Frontal cortex (tissue), 4 donors: ENCODE results near the gene NEURL1. TPM values are rescaled to one million over a fixed set of nuclear protein-coding genes. Genes with fewer than 3 reads are reported as not detected.

Experiments
- DNase-seq, 2 donors: peaks; one replicate each; pipeline ENCODE4 v3.0.0; 2012; ENCODE audit warnings: low spot score in 2 of 2
- FAIRE-seq: peaks from 2 replicates; lab custom pipeline; 2012; peaks lifted over from hg19 to GRCh38; lab: Jason Lieb, UNC
- total RNA-seq: library from RNA; depleted of rRNA; stranded (reverse); fragments of >200 nt; gene quantifications from one replicate; pipeline ENCODE4 v1.2.3, GENCODE V29; 2014
- donor health status: control.
- donor health status: control.
- donor health status: control.

Gene NEURL1
- total RNA-seq, 1 donor from 2014 or later, result 25.7 TPM

- DNase-seq (no peak), FAIRE-seq (no peak)
Measured at GRCh38 chr10:103555712-103556111, 62.2 kb downstream of the NEURL1 start.

- FAIRE-seq (no peak), DNase-seq (no peak)
Measured at GRCh38 chr10:103556383-103557007, 63.0 kb downstream of the NEURL1 start.

GRCh38 chr10:103557455-103557854 is 64.0 kb downstream of the NEURL1 start:
- DNase-seq (no peak), FAIRE-seq (no peak)

- DNase-seq (no peak), FAIRE-seq (no peak)
Measured at GRCh38 chr10:103558911-103559310, 65.4 kb downstream of the NEURL1 start.

- no peak for FAIRE-seq
- DNase-seq, result no peak
Measured at GRCh38 chr10:103559776-103560175, 66.3 kb downstream of the NEURL1 start.

GRCh38 chr10:103560886-103561285 is 67.4 kb downstream of the NEURL1 start:
- DNase-seq (no peak), FAIRE-seq (no peak)

GRCh38 chr10:103562383-103562782 is 68.9 kb downstream of the NEURL1 start:
- no peak for FAIRE-seq
- no peak for DNase-seq

- FAIRE-seq, result no peak
- DNase-seq, result no peak
Measured at GRCh38 chr10:103563231-103564115, 70.0 kb downstream of the NEURL1 start.

- DNase-seq, result no peak
- FAIRE-seq, result no peak
Measured at GRCh38 chr10:103564116-103564501, 70.6 kb downstream of the NEURL1 start.

- FAIRE-seq (no peak), DNase-seq (no peak)
Measured at GRCh38 chr10:103564776-103565520, 71.4 kb downstream of the NEURL1 start.

GRCh38 chr10:103566536-103566935 is 73.0 kb downstream of the NEURL1 start:
- DNase-seq (no peak), FAIRE-seq (no peak)

- DNase-seq (no peak), FAIRE-seq (no peak)
Measured at GRCh38 chr10:103568505-103568904, 75.0 kb downstream of the NEURL1 start.

- FAIRE-seq, result no peak
- DNase-seq, result no peak
Measured at GRCh38 chr10:103569896-103570295, 76.4 kb downstream of the NEURL1 start.

- FAIRE-seq (no peak), DNase-seq (no peak)
Measured at GRCh38 chr10:103570844-103571655, 77.5 kb downstream of the NEURL1 start.

- FAIRE-seq (no peak), DNase-seq (no peak)
Measured at GRCh38 chr10:103571656-103571975, 78.1 kb downstream of the NEURL1 start.

GRCh38 chr10:103572347-103573204 is 79.1 kb downstream of the NEURL1 start:
- DNase-seq (no peak), FAIRE-seq (no peak)

- no peak for DNase-seq
- no peak for FAIRE-seq
Measured at GRCh38 chr10:103573205-103573487, 79.6 kb downstream of the NEURL1 start.

- no peak for DNase-seq
- no peak for FAIRE-seq
Measured at GRCh38 chr10:103574097-103575061, 80.9 kb downstream of the NEURL1 start.
